ENCODE results near the gene TANC2.

The TANC2 gene

GRCh38 chr17:62935523-62935922 lies 30.5 kb upstream of the TANC2 start:
- DNase-seq (ENCODE audit: low spot score in 2 of 2), result no peak
- Histone ChIP-seq H3K4me1 (peaks cover 2% of the 10 kb centered on the region; the same call in 1 of the 2 replicates), H3K4me3 (no peak overlapping the region), H3K36me3 (replicated peaks) (no peaks in the 10 kb centered on the region), H3K27me3 (ENCODE audit: low read depth) (no peaks in the 10 kb centered on the region), H3K9me3 (no peaks in the 10 kb centered on the region)
- in situ Hi-C loops (cut with MboI; ENCODE audit: low sequenced_read_pairs), result no loop called here

- no peaks in the 10 kb centered on the region for H3K36me3 ChIP-seq (replicated peaks)
- DNase-seq (ENCODE audit: low spot score in 2 of 2), result no peak
- no peaks in the 10 kb centered on the region for H3K27me3 ChIP-seq (ENCODE audit: low read depth)
- no peak overlapping the region for H3K4me3 ChIP-seq
- H3K9me3 ChIP-seq, result 0 out of 2 replicates have a peak, but pooled peaks cover 3% of the 10 kb centered on the region
- peaks cover 2% of the 10 kb centered on the region; the same call in 1 of the 2 replicates for H3K4me1 ChIP-seq
- in situ Hi-C loops (cut with MboI; ENCODE audit: low sequenced_read_pairs), result no loop called here
Observed at GRCh38 chr17:62937606-62938005, 28.4 kb upstream of the TANC2 start.

- Histone ChIP-seq H3K4me3 (no peak overlapping the region), H3K36me3 (replicated peaks) (no peaks in the 10 kb centered on the region), H3K27me3 (ENCODE audit: low read depth) (no peaks in the 10 kb centered on the region; the same call in 1 of the 2 replicates), H3K4me1 (no peaks in the 10 kb centered on the region), H3K9me3 (0 out of 2 replicates have a peak, but pooled peaks cover 3% of the 10 kb centered on the region)
- in situ Hi-C loops (cut with MboI; ENCODE audit: low sequenced_read_pairs), result no loop called here
- DNase-seq (ENCODE audit: low spot score in 2 of 2), result no peak
Observed at GRCh38 chr17:62941358-62941991, 24.6 kb upstream of the TANC2 start.

GRCh38 chr17:62948370-62948769 lies 17.7 kb upstream of the TANC2 start:
- H3K4me1 ChIP-seq, result peaks cover 21% of the 10 kb centered on the region
- in situ Hi-C loops (cut with MboI; ENCODE audit: low sequenced_read_pairs), result no loop called here
- H3K9me3 ChIP-seq, result no peaks in the 10 kb centered on the region
- peak; percentile 54 to 72 for DNase-seq (ENCODE audit: low spot score in 2 of 2)
- H3K36me3 ChIP-seq (replicated peaks), result no peaks in the 10 kb centered on the region
- no peaks in the 10 kb centered on the region for H3K27me3 ChIP-seq (ENCODE audit: low read depth)
- H3K4me3 ChIP-seq, result no peak overlapping the region

- no peak overlapping the region for H3K4me3 ChIP-seq
- H3K27me3 ChIP-seq (ENCODE audit: low read depth), result no peaks in the 10 kb centered on the region
- H3K36me3 ChIP-seq (replicated peaks), result no peaks in the 10 kb centered on the region
- H3K4me1 ChIP-seq, result peaks cover 21% of the 10 kb centered on the region
- no peaks in the 10 kb centered on the region for H3K9me3 ChIP-seq
- DNase-seq (ENCODE audit: low spot score in 2 of 2), result no peak
- in situ Hi-C loops (cut with MboI; ENCODE audit: low sequenced_read_pairs), result no loop called here
Observed at GRCh38 chr17:62949036-62949435, 17.0 kb upstream of the TANC2 start.

- peak; percentile 90 to 93 for DNase-seq (ENCODE audit: low spot score in 2 of 2)
- in situ Hi-C loops (cut with MboI; ENCODE audit: low sequenced_read_pairs), result no loop called here
- no peaks in the 10 kb centered on the region for H3K36me3 ChIP-seq (replicated peaks)
- H3K9me3 ChIP-seq, result no peaks in the 10 kb centered on the region
- H3K4me1 ChIP-seq, result peaks cover 21% of the 10 kb centered on the region
- no peak overlapping the region for H3K4me3 ChIP-seq
- H3K27me3 ChIP-seq (ENCODE audit: low read depth), result no peaks in the 10 kb centered on the region
Observed at GRCh38 chr17:62950067-62950466, 16.0 kb upstream of the TANC2 start.

GRCh38 chr17:62955841-62956352 lies 10.1 kb upstream of the TANC2 start:
- DNase-seq (ENCODE audit: low spot score in 2 of 2), result no peak
- Histone ChIP-seq H3K9me3 (no peaks in the 10 kb centered on the region), H3K27me3 (ENCODE audit: low read depth) (no peaks in the 10 kb centered on the region), H3K4me3 (no peak overlapping the region), H3K4me1 (no peaks in the 10 kb centered on the region), H3K36me3 (replicated peaks) (no peaks in the 10 kb centered on the region; the same call in 1 of the 2 replicates)
- in situ Hi-C loops (cut with MboI; ENCODE audit: low sequenced_read_pairs), result no loop called here

GRCh38 chr17:62963296-62963695 lies 2.7 kb upstream of the TANC2 start:
- H3K27me3 ChIP-seq (ENCODE audit: low read depth), result no peaks in the 10 kb centered on the region
- H3K36me3 ChIP-seq (replicated peaks), result no peaks in the 10 kb centered on the region; the same call in 1 of the 2 replicates
- no peak overlapping the region for H3K4me3 ChIP-seq
- DNase-seq (ENCODE audit: low spot score in 2 of 2), result no peak
- H3K9me3 ChIP-seq, result no peaks in the 10 kb centered on the region
- in situ Hi-C loops (cut with MboI; ENCODE audit: low sequenced_read_pairs), result no loop called here
- peaks cover 16% of the 10 kb centered on the region for H3K4me1 ChIP-seq

- Histone ChIP-seq H3K4me3 (no peak overlapping the region), H3K4me1 (peaks cover 26% of the 10 kb centered on the region), H3K9me3 (no peaks in the 10 kb centered on the region), H3K27me3 (ENCODE audit: low read depth) (no peaks in the 10 kb centered on the region), H3K36me3 (replicated peaks) (no peaks in the 10 kb centered on the region; the same call in 1 of the 2 replicates)
- in situ Hi-C loops (cut with MboI; ENCODE audit: low sequenced_read_pairs), result no loop called here
- no peak for DNase-seq (ENCODE audit: low spot score in 2 of 2)
Observed at GRCh38 chr17:62964506-62964905, 1.5 kb upstream of the TANC2 start.

- H3K9me3 ChIP-seq, result no peaks in the 10 kb centered on the region
- no peak for DNase-seq (ENCODE audit: low spot score in 2 of 2)
- peaks cover 28% of the 10 kb centered on the region for H3K4me1 ChIP-seq
- H3K36me3 ChIP-seq (replicated peaks), result no peaks in the 10 kb centered on the region; the same call in 1 of the 2 replicates
- in situ Hi-C loops (cut with MboI; ENCODE audit: low sequenced_read_pairs), result loop anchor here (5.0 kb wide), 1 partner anchor 253 kb away; no protein-coding TSS in a partner anchor
- H3K4me3 ChIP-seq, result peak overlapping the region; percentile 40
- H3K27me3 ChIP-seq (ENCODE audit: low read depth), result no peaks in the 10 kb centered on the region
Observed at GRCh38 chr17:62965174-62965685, 805 bp upstream of the TANC2 start.

GRCh38 chr17:62966426-62967204 lies 580 bp downstream of the TANC2 start:
- Histone ChIP-seq H3K9me3 (no peaks in the 10 kb centered on the region), H3K36me3 (replicated peaks) (no peaks in the 10 kb centered on the region), H3K4me1 (peaks cover 34% of the 10 kb centered on the region), H3K27me3 (ENCODE audit: low read depth) (no peaks in the 10 kb centered on the region), H3K4me3 (peak overlapping the region; percentile 64)
- peak in 1 of 2 experiments; percentile 79 for DNase-seq (ENCODE audit: low spot score in 2 of 2)
- in situ Hi-C loops (cut with MboI; ENCODE audit: low sequenced_read_pairs), result loop anchor here (5.0 kb wide), 1 partner anchor 254 kb away; no protein-coding TSS in a partner anchor

- Histone ChIP-seq H3K4me3 (peak overlapping the region; percentile 64), H3K9me3 (no peaks in the 10 kb centered on the region), H3K27me3 (ENCODE audit: low read depth) (no peaks in the 10 kb centered on the region), H3K36me3 (replicated peaks) (no peaks in the 10 kb centered on the region), H3K4me1 (peaks cover 34% of the 10 kb centered on the region)
- no peak for DNase-seq (ENCODE audit: low spot score in 2 of 2)
- in situ Hi-C loops (cut with MboI; ENCODE audit: low sequenced_read_pairs), result loop anchor here (5.0 kb wide), 1 partner anchor 255 kb away; no protein-coding TSS in a partner anchor
Observed at GRCh38 chr17:62967205-62967529, 1.1 kb downstream of the TANC2 start.

- H3K36me3 ChIP-seq (replicated peaks), result no peaks in the 10 kb centered on the region
- peak; percentile 70 to 91 for DNase-seq (ENCODE audit: low spot score in 2 of 2)
- peak overlapping the region; percentile 64 for H3K4me3 ChIP-seq
- no peaks in the 10 kb centered on the region for H3K9me3 ChIP-seq
- H3K4me1 ChIP-seq, result peaks cover 34% of the 10 kb centered on the region
- no peaks in the 10 kb centered on the region for H3K27me3 ChIP-seq (ENCODE audit: low read depth)
- in situ Hi-C loops (cut with MboI; ENCODE audit: low sequenced_read_pairs), result loop anchor here (5.0 kb wide), 1 partner anchor 256 kb away; no protein-coding TSS in a partner anchor
Observed at GRCh38 chr17:62968445-62968923, 2.4 kb downstream of the TANC2 start.
